Astrocyte of the cerebellum (primary cell): ENCODE data around the gene CRACR2B.

Experiments used
- DNase-seq: peaks from one replicate; pipeline ENCODE4 v3.0.0-alpha.2; 2011; ENCODE audit warnings: low read depth
- H3K4me3 ChIP-seq: 2 replicates; pipeline ENCODE4 v1.5.1; 2011; ENCODE audit warnings: mild to moderate bottlenecking, low read depth, low read length, moderate library complexity
- in situ Hi-C: cut with HindIII; loops from 2 replicates; pipeline ENCODE4 v1.10.0; 2017; ENCODE audit warnings: low sequenced_read_pairs
- TF ChIP-seq, protein P1 (sequence below): IDR thresholded peaks from 2 replicates; pipeline ENCODE4 v1.5.1; 2012; ENCODE audit warnings: low read length, low read depth, moderate library complexity, mild to moderate bottlenecking; ENCODE audit errors: missing control alignments

The CRACR2B gene

DNA sequence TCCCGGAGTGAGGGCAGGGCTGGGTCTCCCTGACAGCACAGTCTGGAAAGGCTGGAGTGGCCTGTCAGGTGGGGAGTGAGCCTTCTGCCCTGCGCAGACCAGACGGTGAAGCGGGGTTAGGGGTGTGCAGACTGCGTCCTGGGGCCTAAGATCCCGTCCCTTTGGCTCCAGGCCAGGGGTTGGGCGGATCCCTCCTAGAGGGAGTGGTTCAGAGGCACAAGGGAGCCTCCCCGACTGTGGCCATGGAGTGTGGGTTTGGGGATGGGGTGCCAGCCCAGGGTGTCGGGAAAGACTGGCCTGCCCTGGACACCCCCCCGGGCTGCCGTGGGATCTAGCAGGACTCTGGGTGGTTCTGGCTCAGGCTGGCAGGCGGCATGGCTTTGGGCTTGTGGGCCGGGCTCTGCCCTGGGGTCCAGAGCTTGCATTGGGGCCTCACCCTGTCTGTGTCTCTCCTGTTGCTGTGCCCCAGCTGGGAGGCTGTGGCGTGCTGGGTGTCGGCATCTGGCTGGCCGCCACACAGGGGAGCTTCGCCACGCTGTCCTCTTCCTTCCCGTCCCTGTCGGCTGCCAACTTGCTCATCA lies 34.5 kb downstream of the CRACR2B start:
- H3K4me3 ChIP-seq = no peak overlapping the region
- in situ Hi-C loops = loop anchor here (5.0 kb wide), 1 partner anchor 45 kb away; no protein-coding TSS in a partner anchor
- TF ChIP-seq, protein P1, sequence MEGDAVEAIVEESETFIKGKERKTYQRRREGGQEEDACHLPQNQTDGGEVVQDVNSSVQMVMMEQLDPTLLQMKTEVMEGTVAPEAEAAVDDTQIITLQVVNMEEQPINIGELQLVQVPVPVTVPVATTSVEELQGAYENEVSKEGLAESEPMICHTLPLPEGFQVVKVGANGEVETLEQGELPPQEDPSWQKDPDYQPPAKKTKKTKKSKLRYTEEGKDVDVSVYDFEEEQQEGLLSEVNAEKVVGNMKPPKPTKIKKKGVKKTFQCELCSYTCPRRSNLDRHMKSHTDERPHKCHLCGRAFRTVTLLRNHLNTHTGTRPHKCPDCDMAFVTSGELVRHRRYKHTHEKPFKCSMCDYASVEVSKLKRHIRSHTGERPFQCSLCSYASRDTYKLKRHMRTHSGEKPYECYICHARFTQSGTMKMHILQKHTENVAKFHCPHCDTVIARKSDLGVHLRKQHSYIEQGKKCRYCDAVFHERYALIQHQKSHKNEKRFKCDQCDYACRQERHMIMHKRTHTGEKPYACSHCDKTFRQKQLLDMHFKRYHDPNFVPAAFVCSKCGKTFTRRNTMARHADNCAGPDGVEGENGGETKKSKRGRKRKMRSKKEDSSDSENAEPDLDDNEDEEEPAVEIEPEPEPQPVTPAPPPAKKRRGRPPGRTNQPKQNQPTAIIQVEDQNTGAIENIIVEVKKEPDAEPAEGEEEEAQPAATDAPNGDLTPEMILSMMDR = no peak
- no peak for DNase-seq

DNA sequence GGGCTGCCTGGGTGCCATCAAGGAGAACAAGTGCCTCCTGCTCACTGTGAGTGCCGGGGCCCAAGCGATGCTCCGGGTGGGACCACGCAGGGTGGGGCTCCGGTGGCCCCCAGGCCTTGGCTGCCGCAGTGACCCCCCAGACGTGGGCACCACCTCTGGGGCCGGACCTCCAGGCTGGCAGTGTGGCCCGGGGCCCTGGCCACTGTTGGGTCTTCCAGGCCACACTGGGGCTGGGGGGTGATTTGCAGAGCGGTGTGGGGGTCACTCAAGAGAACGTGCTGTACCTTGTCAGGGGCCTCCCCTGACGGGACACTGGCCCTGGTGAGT lies 34.9 kb downstream of the CRACR2B start:
- TF ChIP-seq, protein P1 = no peak
- no peak overlapping the region for H3K4me3 ChIP-seq
- in situ Hi-C loops = loop anchor here (5.0 kb wide), 1 partner anchor 45 kb away; no protein-coding TSS in a partner anchor

DNA sequence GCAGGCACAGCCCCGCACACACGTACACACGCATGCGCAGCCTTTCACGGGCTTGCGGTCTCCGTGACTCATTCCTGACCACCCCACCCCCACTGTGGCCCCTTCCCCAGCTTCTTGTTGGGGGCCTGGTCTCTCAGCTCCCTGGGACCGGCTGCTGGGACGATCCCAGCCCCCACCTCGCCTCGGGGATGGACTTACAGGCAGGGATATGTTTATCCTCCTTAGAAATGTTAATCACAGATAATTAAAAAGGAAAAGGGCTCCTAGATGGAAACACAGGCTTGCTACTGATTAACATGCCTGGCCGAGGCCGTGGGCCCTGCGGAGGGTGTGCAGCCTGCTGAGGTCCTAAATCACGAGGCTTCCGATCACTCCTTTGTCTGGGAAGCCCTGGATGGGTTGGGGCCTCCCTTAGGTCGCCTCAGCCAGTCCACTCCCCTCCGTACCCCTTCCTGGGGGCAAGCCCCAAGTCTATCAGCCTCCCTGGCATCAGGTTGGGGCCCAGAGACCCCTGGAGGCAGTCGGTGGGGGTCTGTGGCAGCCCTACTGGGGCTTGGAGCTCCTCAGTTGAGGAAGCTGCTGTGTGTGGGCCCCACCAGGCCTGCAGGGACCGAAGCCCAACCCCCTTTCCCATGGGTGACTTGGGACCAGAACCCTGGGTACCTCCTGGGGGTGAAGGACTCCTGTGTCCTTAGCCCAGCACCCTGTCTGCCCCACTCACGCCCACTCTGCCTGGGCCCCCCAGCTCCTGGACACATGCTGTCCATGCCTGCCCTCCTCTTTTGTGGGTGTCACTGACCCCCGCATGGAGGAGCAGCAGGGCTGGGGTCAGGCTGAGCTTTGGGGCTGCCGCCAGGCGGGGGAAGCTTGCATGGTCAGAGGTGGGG lies 35.5 kb downstream of the CRACR2B start:
- H3K4me3 ChIP-seq = no peak overlapping the region
- in situ Hi-C loops = loop anchor here (5.0 kb wide), 1 partner anchor 44 kb away; no protein-coding TSS in a partner anchor
- TF ChIP-seq, protein P1 = no peak
- no peak for DNase-seq

More for the DNA sequence above, 34.9 kb downstream of the CRACR2B start:
- DNase-seq = no peak

DNA sequence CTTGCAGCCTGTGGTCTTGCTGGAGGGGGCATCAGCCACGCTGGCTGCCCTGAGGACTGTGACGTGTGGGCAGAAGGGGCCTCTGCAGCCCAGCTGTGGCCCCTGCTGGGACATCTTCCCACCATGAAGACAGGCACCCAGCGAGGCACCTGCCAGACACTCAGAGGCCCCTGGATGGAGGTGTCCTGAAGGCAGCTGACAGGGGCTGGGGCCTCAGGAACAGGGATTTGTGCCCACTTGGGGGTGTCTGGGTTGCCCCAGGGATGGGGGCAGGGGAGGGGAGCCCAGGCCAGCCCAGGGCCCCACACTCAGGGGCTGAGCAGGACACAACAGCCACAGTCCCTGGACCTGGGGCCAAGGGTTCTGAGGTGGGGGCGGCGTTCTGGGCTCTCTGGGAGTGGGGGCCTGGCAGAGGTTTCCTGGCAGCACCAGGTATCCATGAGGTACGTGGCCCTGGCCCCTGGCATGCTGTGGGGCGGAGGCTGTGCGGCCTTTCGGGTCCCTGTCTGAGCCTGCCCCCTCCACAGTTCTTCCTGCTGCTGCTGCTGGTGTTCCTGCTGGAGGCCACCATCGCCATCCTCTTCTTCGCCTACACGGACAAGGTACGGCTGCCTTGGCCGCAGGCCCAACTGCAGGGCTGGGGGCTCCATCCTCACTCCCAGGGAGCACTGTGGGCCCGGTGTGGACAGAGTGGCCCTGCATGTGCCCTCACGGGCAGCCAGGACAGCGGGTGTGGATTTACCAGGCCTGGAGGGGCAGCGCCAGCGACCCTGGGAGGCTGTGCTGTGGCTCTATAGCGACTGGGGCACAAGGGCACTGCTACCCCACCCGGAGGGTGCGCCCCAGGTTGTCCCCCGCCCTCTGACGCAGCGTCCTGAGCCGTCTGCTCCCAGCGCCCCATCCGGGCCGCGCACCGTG lies 36.5 kb downstream of the CRACR2B start:
- DNase-seq = no peak
- in situ Hi-C loops = loop anchor here (5.0 kb wide), 1 partner anchor 43 kb away; no protein-coding TSS in a partner anchor
- TF ChIP-seq, protein P1 = no peak

DNA sequence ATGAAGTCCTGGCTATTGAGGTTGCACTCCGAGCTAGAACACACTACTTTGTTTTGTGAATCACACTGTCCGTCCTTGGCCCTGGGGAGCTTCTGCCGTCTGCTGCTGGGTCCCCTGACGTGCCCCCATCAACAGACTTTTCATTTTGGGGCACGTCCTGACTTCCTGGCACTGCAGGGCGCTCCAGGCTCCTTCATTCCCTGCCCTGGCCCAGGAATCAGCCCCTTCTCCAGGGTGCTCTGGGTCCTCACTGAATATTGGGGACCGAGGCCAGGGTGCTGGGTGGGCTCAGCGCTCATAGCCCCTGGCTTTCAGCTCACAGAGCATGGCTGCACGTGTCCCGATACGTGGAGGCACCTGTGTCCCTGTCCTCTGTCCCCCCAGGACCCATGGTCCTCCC lies 37.2 kb downstream of the CRACR2B start:
- TF ChIP-seq, protein P1 = no peak
- DNase-seq = no peak
- H3K4me3 ChIP-seq = no peak overlapping the region
- in situ Hi-C loops = loop anchor here (5.0 kb wide), 1 partner anchor 42 kb away; no protein-coding TSS in a partner anchor

More for the DNA sequence above, 36.5 kb downstream of the CRACR2B start:
- no peak overlapping the region for H3K4me3 ChIP-seq
